ENCODE results near the gene STK32B. TPM values are rescaled to one million over a fixed set of nuclear protein-coding genes. Genes with fewer than 3 reads are reported as not detected.

The STK32B gene
- total and polyA plus RNA-seq, 4 donors, result 0.02 to 0.28 (median 0.08) TPM; not detected in 1

- peaks cover 0 to 7% (median 3%) of the 10 kb centered on the region in 4 donors for H3K9me3 ChIP-seq (ENCODE audit: control insufficient read depth in 4 of 4, low read length in 3 of 4)
- H3K4me1 ChIP-seq (ENCODE audit: control insufficient read depth in 4 of 4, insufficient read depth in 4 of 4, low read length in 3 of 4), result no peaks in the 10 kb centered on the region
- no peak overlapping the region for H3K4me3 ChIP-seq (ENCODE audit: low read depth in 1 of 3, low read length in 3 of 3)
- H3K36me3 ChIP-seq (ENCODE audit: control insufficient read depth in 4 of 4, insufficient read depth in 3 of 4, low read depth in 1 of 4, low read length in 3 of 4), result no peaks in the 10 kb centered on the region
- H3K27me3 ChIP-seq (ENCODE audit: control insufficient read depth in 4 of 4, insufficient read depth in 4 of 4, low read length in 3 of 4), result no peaks in the 10 kb centered on the region
- no peak for DNase-seq (ENCODE audit: low spot score)
- no peak overlapping the region for H3K27ac ChIP-seq (ENCODE audit: low read depth in 1 of 2, low read length in 2 of 2)
- 86% methylated on average over 7 of the region's 7 CpGs for WGBS
- H3K9ac ChIP-seq (ENCODE audit: low read depth in 1 of 2, low read length in 2 of 2), result no peak overlapping the region
- TF ChIP-seq RAD21 (IDR thresholded peaks at IDR 0.05) (no peak), FOXA2 (IDR thresholded peaks at IDR 0.05) (no peak), JUND (IDR thresholded peaks at IDR 0.05) (no peak), HNF4A (conservative IDR thresholded peaks at IDR 0.05) (no peak)
- TF ChIP-seq, protein P1, sequence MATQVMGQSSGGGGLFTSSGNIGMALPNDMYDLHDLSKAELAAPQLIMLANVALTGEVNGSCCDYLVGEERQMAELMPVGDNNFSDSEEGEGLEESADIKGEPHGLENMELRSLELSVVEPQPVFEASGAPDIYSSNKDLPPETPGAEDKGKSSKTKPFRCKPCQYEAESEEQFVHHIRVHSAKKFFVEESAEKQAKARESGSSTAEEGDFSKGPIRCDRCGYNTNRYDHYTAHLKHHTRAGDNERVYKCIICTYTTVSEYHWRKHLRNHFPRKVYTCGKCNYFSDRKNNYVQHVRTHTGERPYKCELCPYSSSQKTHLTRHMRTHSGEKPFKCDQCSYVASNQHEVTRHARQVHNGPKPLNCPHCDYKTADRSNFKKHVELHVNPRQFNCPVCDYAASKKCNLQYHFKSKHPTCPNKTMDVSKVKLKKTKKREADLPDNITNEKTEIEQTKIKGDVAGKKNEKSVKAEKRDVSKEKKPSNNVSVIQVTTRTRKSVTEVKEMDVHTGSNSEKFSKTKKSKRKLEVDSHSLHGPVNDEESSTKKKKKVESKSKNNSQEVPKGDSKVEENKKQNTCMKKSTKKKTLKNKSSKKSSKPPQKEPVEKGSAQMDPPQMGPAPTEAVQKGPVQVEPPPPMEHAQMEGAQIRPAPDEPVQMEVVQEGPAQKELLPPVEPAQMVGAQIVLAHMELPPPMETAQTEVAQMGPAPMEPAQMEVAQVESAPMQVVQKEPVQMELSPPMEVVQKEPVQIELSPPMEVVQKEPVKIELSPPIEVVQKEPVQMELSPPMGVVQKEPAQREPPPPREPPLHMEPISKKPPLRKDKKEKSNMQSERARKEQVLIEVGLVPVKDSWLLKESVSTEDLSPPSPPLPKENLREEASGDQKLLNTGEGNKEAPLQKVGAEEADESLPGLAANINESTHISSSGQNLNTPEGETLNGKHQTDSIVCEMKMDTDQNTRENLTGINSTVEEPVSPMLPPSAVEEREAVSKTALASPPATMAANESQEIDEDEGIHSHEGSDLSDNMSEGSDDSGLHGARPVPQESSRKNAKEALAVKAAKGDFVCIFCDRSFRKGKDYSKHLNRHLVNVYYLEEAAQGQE (IDR thresholded peaks at IDR 0.05), result no peak
These were observed 352.6 kb downstream of the STK32B start for GRCh38 chr4:5403746-5404497.

- no peak overlapping the region for H3K27ac ChIP-seq (ENCODE audit: low read depth in 1 of 2, low read length in 2 of 2)
- H3K9me3 ChIP-seq (ENCODE audit: control insufficient read depth in 4 of 4, low read length in 3 of 4), result peaks cover 0 to 3% (median 3%) of the 10 kb centered on the region in 4 donors
- no peaks in the 10 kb centered on the region for H3K27me3 ChIP-seq (ENCODE audit: control insufficient read depth in 4 of 4, insufficient read depth in 4 of 4, low read length in 3 of 4)
- TF ChIP-seq FOXA2 (IDR thresholded peaks at IDR 0.05), result no peak
- no peak for DNase-seq (ENCODE audit: low spot score)
- 79% methylated on average over 2 of the region's 2 CpGs for WGBS
- no peaks in the 10 kb centered on the region for H3K36me3 ChIP-seq (ENCODE audit: control insufficient read depth in 4 of 4, insufficient read depth in 3 of 4, low read depth in 1 of 4, low read length in 3 of 4)
- H3K4me1 ChIP-seq (ENCODE audit: control insufficient read depth in 4 of 4, insufficient read depth in 4 of 4, low read length in 3 of 4), result peaks cover 0 to 4% (median 0%) of the 10 kb centered on the region in 4 donors
- H3K9ac ChIP-seq (ENCODE audit: low read depth in 1 of 2, low read length in 2 of 2), result no peak overlapping the region
- H3K4me3 ChIP-seq (ENCODE audit: low read depth in 1 of 3, low read length in 3 of 3), result no peak overlapping the region
These were observed 358.0 kb downstream of the STK32B start for GRCh38 chr4:5409237-5409636.

DNA sequence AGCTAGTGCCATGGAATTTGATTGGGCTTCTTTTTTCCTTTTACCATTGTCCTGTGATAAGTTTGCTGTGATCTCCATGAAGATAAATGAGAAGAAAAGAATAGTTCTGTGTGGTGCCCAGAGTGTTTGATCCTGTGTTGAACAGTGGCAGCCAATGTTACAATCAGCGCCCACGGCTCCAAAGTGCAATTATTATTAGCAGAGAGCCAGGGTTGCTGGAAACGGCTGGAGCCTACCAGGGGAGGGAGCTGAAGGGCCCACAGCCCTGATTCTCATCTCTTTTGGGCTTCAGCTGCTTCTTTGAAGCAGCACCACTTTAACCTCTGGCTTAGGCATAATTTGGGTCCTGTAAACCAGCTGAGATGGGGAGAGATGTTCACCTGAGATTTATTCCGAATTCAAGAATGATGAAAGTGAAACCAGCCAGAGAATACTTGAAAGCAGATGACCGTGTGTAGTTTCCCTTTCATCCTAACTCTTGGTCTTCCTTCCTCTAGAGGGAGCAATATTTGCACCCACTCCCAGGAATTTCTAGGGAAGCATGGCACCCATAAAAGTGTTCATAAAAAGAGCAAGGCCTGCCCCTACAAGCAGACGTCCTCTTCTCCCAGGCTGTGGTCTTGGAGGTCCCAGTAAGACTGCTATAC, 358.8 kb downstream of the STK32B start:
- H3K4me1 ChIP-seq (ENCODE audit: control insufficient read depth in 4 of 4, insufficient read depth in 4 of 4, low read length in 3 of 4), result peaks cover 0 to 4% (median 0%) of the 10 kb centered on the region in 4 donors
- TF ChIP-seq HNF4G (IDR thresholded peaks at IDR 0.05) (peak; percentile 33), HNF4A (conservative IDR thresholded peaks at IDR 0.05) (peak; percentile 54 to 68), ATF3 (IDR thresholded peaks at IDR 0.05) (no peak)
- peaks cover 0 to 3% (median 2%) of the 10 kb centered on the region in 4 donors for H3K9me3 ChIP-seq (ENCODE audit: control insufficient read depth in 4 of 4, low read length in 3 of 4)
- H3K4me3 ChIP-seq (ENCODE audit: low read depth in 1 of 3, low read length in 3 of 3), result no peak overlapping the region
- no peak for DNase-seq (ENCODE audit: low spot score)
- H3K9ac ChIP-seq (ENCODE audit: low read depth in 1 of 2, low read length in 2 of 2), result no peak overlapping the region
- no peak overlapping the region for H3K27ac ChIP-seq (ENCODE audit: low read depth in 1 of 2, low read length in 2 of 2)
- no peaks in the 10 kb centered on the region for H3K27me3 ChIP-seq (ENCODE audit: control insufficient read depth in 4 of 4, insufficient read depth in 4 of 4, low read length in 3 of 4)
- 52% methylated on average over 6 of the region's 6 CpGs for WGBS
- H3K36me3 ChIP-seq (ENCODE audit: control insufficient read depth in 4 of 4, insufficient read depth in 3 of 4, low read depth in 1 of 4, low read length in 3 of 4), result no peaks in the 10 kb centered on the region

Data from liver (tissue), 9 donors.